IMR-90 (cell line): ENCODE data around the gene PTPN13. TPM values are rescaled to one million over a fixed set of nuclear protein-coding genes. Genes with fewer than 3 reads are reported as not detected.

Experiments
- ATAC-seq: fragments of 200-7000 bp; cut with Tn5 transposase; 2 replicates; pipeline ENCODE4 v1.9.1; 2020; ENCODE audit warnings: low read depth, mild to moderate bottlenecking, moderate library complexity
- BruUV-seq: library from RNA; stranded (reverse); fragments of 400-500 nt; replicated peaks from 2 replicates; lab custom pipeline; 2021; lab: Mats Ljungman, UMichigan
- CTCF ChIA-PET: fragments of 300-600 bp; formaldehyde crosslinking; extraction: SDS; loops from one replicate; lab custom pipeline; 2021; ENCODE audit warnings: antibody characterized with exemption; lab: Yijun Ruan, JAX
- POLR2A ChIA-PET: fragments of 300-600 bp; sonication (Branson Sonifier 250); formaldehyde crosslinking; loops from one replicate; lab custom pipeline; 2022; ENCODE audit warnings: antibody characterized with exemption; ENCODE audit not compliant: unreplicated experiment; lab: Charles Lee
- DNase-seq: peaks from one replicate; pipeline ENCODE4 v3.0.0; 2013
- H2AFZ ChIP-seq: replicated peaks from 2 replicates; pipeline ENCODE3; 2013; ENCODE audit warnings: low read length, mild to moderate bottlenecking; ENCODE audit not compliant: poor library complexity
- H2AK5ac ChIP-seq: 2 replicates; pipeline ENCODE4 v1.6.1; 2013; ENCODE audit warnings: low read depth, low read length, inconsistent platforms
- H2AK9ac ChIP-seq: replicated peaks from 2 replicates; pipeline ENCODE3; 2013; ENCODE audit warnings: mild to moderate bottlenecking, low read depth, low read length, moderate library complexity; ENCODE audit not compliant: poor library complexity
- H2BK120ac ChIP-seq: 2 replicates; pipeline ENCODE4 v1.6.1; 2013; ENCODE audit warnings: low read depth, low read length, inconsistent platforms
- H2BK15ac ChIP-seq: 3 replicates; pipeline ENCODE4 v1.6.1; 2013; ENCODE audit warnings: low read depth, low read length, inconsistent platforms
- H2BK20ac ChIP-seq: 2 replicates; pipeline ENCODE4 v1.6.1; 2013; ENCODE audit warnings: low read depth, mild to moderate bottlenecking, inconsistent platforms, low read length, moderate library complexity
- H2BK5ac ChIP-seq: 2 replicates; pipeline ENCODE4 v1.6.1; 2013; ENCODE audit warnings: mild to moderate bottlenecking, low read depth, low read length, inconsistent platforms; ENCODE audit not compliant: poor library complexity, severe bottlenecking
- H3K14ac ChIP-seq: replicated peaks from 2 replicates; pipeline ENCODE4 v1.6.1; 2013; ENCODE audit warnings: low read depth, low read length, inconsistent platforms
- H3K18ac ChIP-seq: 2 replicates; pipeline ENCODE4 v1.6.1; 2013; ENCODE audit warnings: low read depth, low read length, control low read depth
- H3K23ac ChIP-seq: 2 replicates; pipeline ENCODE4 v1.6.1; 2013; ENCODE audit warnings: low read depth, low read length, inconsistent platforms
- H3K27ac ChIP-seq: 2 replicates; pipeline ENCODE4 v1.5.1; 2013; ENCODE audit warnings: mild to moderate bottlenecking, control low read depth, low read length; ENCODE audit not compliant: insufficient read depth
- H3K27me3 ChIP-seq: 2 replicates; pipeline ENCODE4 v1.6.1; 2013; ENCODE audit warnings: low read length; ENCODE audit not compliant: control insufficient read depth, insufficient read depth
- H3K36me3 ChIP-seq: 2 replicates; pipeline ENCODE4 v1.6.1; 2013; ENCODE audit warnings: low read length, mixed read lengths; ENCODE audit not compliant: control insufficient read depth, insufficient read depth
- H3K4ac ChIP-seq: 2 replicates; pipeline ENCODE4 v1.6.1; 2013; ENCODE audit warnings: low read depth, low read length, inconsistent platforms
- H3K4me1 ChIP-seq: 2 replicates; pipeline ENCODE4 v1.6.1; 2013; ENCODE audit warnings: low read length, mixed read lengths; ENCODE audit not compliant: control insufficient read depth, insufficient read depth
- H3K4me2 ChIP-seq: 2 replicates; pipeline ENCODE4 v1.6.1; 2013; ENCODE audit warnings: low read depth, mild to moderate bottlenecking, control low read depth, low read length, moderate library complexity
- H3K4me3 ChIP-seq: 2 replicates; pipeline ENCODE4 v1.5.1; 2013; ENCODE audit warnings: low read depth, mild to moderate bottlenecking, control low read depth, low read length, moderate library complexity; ENCODE audit not compliant: insufficient read depth
- H3K56ac ChIP-seq: 2 replicates; pipeline ENCODE4 v1.6.1; 2013; ENCODE audit warnings: low read length, inconsistent platforms; ENCODE audit not compliant: insufficient read depth; ENCODE audit errors: extremely low read depth
- H3K79me1 ChIP-seq, 2 experiments: 2 replicates each; pipeline ENCODE4 v1.6.1; 2013; ENCODE audit warnings: low read length in 2 of 2, inconsistent platforms in 1 of 2, low read depth in 1 of 2
- H3K9ac ChIP-seq: 2 replicates; pipeline ENCODE4 v1.6.1; 2013; ENCODE audit warnings: low read depth, low read length, control low read depth
- H3K9me1 ChIP-seq: 2 replicates; pipeline ENCODE4 v1.6.1; 2013; ENCODE audit warnings: low read length, inconsistent platforms; ENCODE audit not compliant: insufficient read depth
- H3K9me3 ChIP-seq: 2 replicates; pipeline ENCODE4 v1.6.1; 2013; ENCODE audit warnings: low read length; ENCODE audit not compliant: control insufficient read depth, insufficient read depth
- H4K20me1 ChIP-seq: 2 replicates; pipeline ENCODE4 v1.6.1; 2013; ENCODE audit warnings: low read length, inconsistent platforms; ENCODE audit not compliant: insufficient read depth
- H4K5ac ChIP-seq: 2 replicates; pipeline ENCODE4 v1.6.1; 2013; ENCODE audit warnings: mild to moderate bottlenecking, low read depth, low read length, control low read depth
- H4K8ac ChIP-seq, 2 experiments: 2 replicates each; pipeline ENCODE4 v1.6.1; 2013; ENCODE audit warnings: low read depth in 2 of 2, low read length in 2 of 2, control low read depth in 1 of 2, inconsistent platforms in 1 of 2
- H4K91ac ChIP-seq: 2 replicates; pipeline ENCODE4 v1.6.1; 2013; ENCODE audit warnings: low read depth, low read length, inconsistent platforms; ENCODE audit not compliant: insufficient read depth
- MAFK ChIP-seq: IDR thresholded peaks from 2 replicates; pipeline ENCODE4 v1.6.1; 2012; ENCODE audit warnings: low read depth, low read length, improper control_type of control experiment
- POLR2A ChIP-seq: IDR thresholded peaks from 2 replicates; pipeline ENCODE4 v1.6.1; 2012; ENCODE audit warnings: mild to moderate bottlenecking, low read depth, low read length
- RCOR1 ChIP-seq: IDR thresholded peaks from 2 replicates; pipeline ENCODE4 v1.6.1; 2012; ENCODE audit warnings: mild to moderate bottlenecking, low read length, improper control_type of control experiment; ENCODE audit not compliant: insufficient replicate concordance
- SMC3 ChIP-seq: fragments of 150-350 bp; IDR thresholded peaks from 2 replicates; pipeline ENCODE4 v1.6.1; 2016; ENCODE audit warnings: low read depth, mild to moderate bottlenecking, antibody characterized with exemption, low read length, moderate library complexity
- USF2 ChIP-seq: fragments of 150-350 bp; IDR thresholded peaks from 2 replicates; pipeline ENCODE4 v1.6.1; 2017; ENCODE audit warnings: mild to moderate bottlenecking, antibody characterized with exemption, low read length, low read depth
- WGBS, 2 experiments: methylation state at CpG; one replicate each; pipeline versions ENCODE4 v1.1.5 to v1.1.7; 2013; ENCODE audit warnings: missing lambda C conversion rate in 2 of 2; ENCODE audit not compliant: insufficient read length in 1 of 2; ENCODE audit errors: extremely low coverage in 2 of 2; 5-methylcytosine and 5-hydroxymethylcytosine counted together
- dilution Hi-C: fragments of 300-500 bp; cut with HindIII; formaldehyde crosslinking; loops from one replicate; pipeline ENCODE4 v1.14.3; 2018; ENCODE audit warnings: low sequenced_read_pairs; ENCODE audit not compliant: unreplicated experiment
- in situ Hi-C: fragments of 300-500 bp; cut with MboI; formaldehyde crosslinking; loops from 3 replicates; pipeline ENCODE4 v1.14.3; 2019; ENCODE audit warnings: low sequenced_read_pairs, inconsistent platforms, mixed read lengths
- intact Hi-C: fragments of 100-400 bp; cut with micrococcal nuclease; formaldehyde crosslinking; loops from 2 replicates; pipeline ENCODE4 v1.10.0; 2022
- polyA plus RNA-seq, 3 experiments: library from polyadenylated mRNA; depleted of rRNA; stranded (reverse); fragments of >200 nt; gene quantifications; 2 replicates each; pipeline ENCODE4 v1.2.3, GENCODE V29; 2012; ENCODE audit warnings: low replicate concordance in 1 of 3
- total RNA-seq: library from RNA; depleted of rRNA; stranded (reverse); fragments of >200 nt; gene quantifications from 2 replicates; pipeline ENCODE4 v1.2.3, GENCODE V29; 2012

PTPN13 gene
- total and polyA plus RNA-seq, 2 of the 4 experiments (the other 2 are of a cell fraction): 7.7 to 29.0 TPM

- H2BK5ac ChIP-seq: no peak overlapping the region
- H2AFZ ChIP-seq: no peak overlapping the region
- H3K56ac ChIP-seq: no peak overlapping the region
- H3K9me3 ChIP-seq: no peaks in the 10 kb centered on the region; the same call in 1 of the 2 replicates
- no peak overlapping the region for H3K18ac ChIP-seq
- H2BK120ac ChIP-seq: no peak overlapping the region
- no peak overlapping the region for H2AK5ac ChIP-seq
- ChIA-PET POLR2A (no interaction called here), CTCF (no interaction called here)
- no peaks in the 10 kb centered on the region for H3K27me3 ChIP-seq
- no CpG with 5 or more reads among the region's 2 CpGs for WGBS, 2 experiments
- no peak overlapping the region for H2BK15ac ChIP-seq
- H3K4me2 ChIP-seq: no peak overlapping the region
- in situ Hi-C loops (no loop called here), intact Hi-C loops (no loop called here), dilution Hi-C loops (no loop called here)
- no peak overlapping the region for H3K4me3 ChIP-seq
- no peaks in the 10 kb centered on the region for H4K20me1 ChIP-seq
- H2AK9ac ChIP-seq: no peak overlapping the region
- no TSS peak for BruUV-seq
- no peak overlapping the region for H3K14ac ChIP-seq
- DNase-seq (no peak), ATAC-seq (no peak)
- TF ChIP-seq POLR2A (no peak), USF2 (no peak), RCOR1 (no peak), MAFK (no peak), SMC3 (no peak)
- H3K9me1 ChIP-seq: no peaks in the 10 kb centered on the region
- H3K79me1 ChIP-seq: no peaks in the 10 kb centered on the region
- peaks cover 12% of the 10 kb centered on the region; the same call in 1 of the 2 replicates for H3K36me3 ChIP-seq
- H3K4ac ChIP-seq: no peak overlapping the region
- no peak overlapping the region for H4K5ac ChIP-seq
- no peak overlapping the region for H3K9ac ChIP-seq
- H2BK20ac ChIP-seq: no peak overlapping the region
- H3K23ac ChIP-seq: no peak overlapping the region
- no peaks in the 10 kb centered on the region for H3K4me1 ChIP-seq
- H4K91ac ChIP-seq: no peak overlapping the region
- H4K8ac ChIP-seq: no peak overlapping the region
- no peak overlapping the region for H3K27ac ChIP-seq
Observed at GRCh38 chr4:86744570-86744969, 150.5 kb downstream of the PTPN13 start.
